Measurements from ENCODE around the gene GNLY. TPM values are rescaled to one million over a fixed set of nuclear protein-coding genes. Genes with fewer than 3 reads are reported as not detected.

The GNLY gene
- total and polyA plus RNA-seq, 2 of the 13 experiments (the other 11 are each of a cell fraction or from before 2014, with no cell fraction given) = not detected

- TF ChIP-seq ZNF788 (CRISPR knock-in tag; IDR thresholded peaks at IDR 0.05; ENCODE audit: borderline replicate concordance) (no peak), SALL2 (CRISPR knock-in tag; IDR thresholded peaks at IDR 0.05) (no peak), ZNF143 (CRISPR knock-in tag; IDR thresholded peaks at IDR 0.05) (no peak), ZNF790 (CRISPR knock-in tag; IDR thresholded peaks at IDR 0.05; ENCODE audit: borderline replicate concordance) (no peak), ZBTB40 (IDR thresholded peaks at IDR 0.05) (no peak), ZBTB40 (CRISPR knock-in tag; IDR thresholded peaks at IDR 0.05) (no peak), BCL6 (CRISPR knock-in tag; IDR thresholded peaks at IDR 0.05) (no peak), TOE1 (CRISPR knock-in tag; IDR thresholded peaks at IDR 0.05) (no peak), ZNF138 (CRISPR knock-in tag; IDR thresholded peaks at IDR 0.05; ENCODE audit: low read depth) (no peak), NFKBIZ (CRISPR knock-in tag; IDR thresholded peaks at IDR 0.05) (no peak), ZNF619 (CRISPR knock-in tag; IDR thresholded peaks at IDR 0.05) (no peak), SRSF1 (optimal IDR thresholded peaks at IDR 0.05; ENCODE audit: low read depth, low read length) (no peak), MYPOP (CRISPR knock-in tag; IDR thresholded peaks at IDR 0.05) (no peak), MAFK (conservative IDR thresholded peaks at IDR 0.05 in 1 of 2, IDR thresholded peaks at IDR 0.05 in 1 of 2; ENCODE audit: low read length in 2 of 2) (no peak)
These were observed 25.4 kb upstream of the GNLY start (continued) for GRCh38 chr2:85668857-85669142.
